Measurements from ENCODE around the gene LDLRAD4.

The LDLRAD4 gene

GRCh38 chr18:13612196-13612997 lies 393.8 kb downstream of the LDLRAD4 start:
- no peak for DNase-seq

DNA sequence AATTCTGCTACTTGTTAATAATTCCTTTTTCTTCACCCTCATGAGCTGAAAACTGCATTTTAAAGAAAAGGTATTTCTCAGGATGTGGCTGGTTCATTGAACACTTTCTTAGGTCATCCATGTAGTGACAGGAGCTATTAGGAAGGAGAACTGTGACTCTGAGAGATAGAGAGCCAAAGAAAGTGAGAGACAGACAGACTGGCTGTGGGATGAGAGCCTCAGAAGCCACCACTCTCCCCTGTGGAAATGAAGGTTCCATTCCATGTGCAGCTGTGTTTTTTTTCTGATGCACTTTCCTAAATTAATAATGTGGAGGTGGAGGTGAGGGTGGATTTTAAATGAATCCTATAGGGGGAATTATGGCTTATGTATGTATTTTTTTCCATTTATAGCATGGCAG lies 394.5 kb downstream of the LDLRAD4 start:
- DNase-seq: no peak

DNA sequence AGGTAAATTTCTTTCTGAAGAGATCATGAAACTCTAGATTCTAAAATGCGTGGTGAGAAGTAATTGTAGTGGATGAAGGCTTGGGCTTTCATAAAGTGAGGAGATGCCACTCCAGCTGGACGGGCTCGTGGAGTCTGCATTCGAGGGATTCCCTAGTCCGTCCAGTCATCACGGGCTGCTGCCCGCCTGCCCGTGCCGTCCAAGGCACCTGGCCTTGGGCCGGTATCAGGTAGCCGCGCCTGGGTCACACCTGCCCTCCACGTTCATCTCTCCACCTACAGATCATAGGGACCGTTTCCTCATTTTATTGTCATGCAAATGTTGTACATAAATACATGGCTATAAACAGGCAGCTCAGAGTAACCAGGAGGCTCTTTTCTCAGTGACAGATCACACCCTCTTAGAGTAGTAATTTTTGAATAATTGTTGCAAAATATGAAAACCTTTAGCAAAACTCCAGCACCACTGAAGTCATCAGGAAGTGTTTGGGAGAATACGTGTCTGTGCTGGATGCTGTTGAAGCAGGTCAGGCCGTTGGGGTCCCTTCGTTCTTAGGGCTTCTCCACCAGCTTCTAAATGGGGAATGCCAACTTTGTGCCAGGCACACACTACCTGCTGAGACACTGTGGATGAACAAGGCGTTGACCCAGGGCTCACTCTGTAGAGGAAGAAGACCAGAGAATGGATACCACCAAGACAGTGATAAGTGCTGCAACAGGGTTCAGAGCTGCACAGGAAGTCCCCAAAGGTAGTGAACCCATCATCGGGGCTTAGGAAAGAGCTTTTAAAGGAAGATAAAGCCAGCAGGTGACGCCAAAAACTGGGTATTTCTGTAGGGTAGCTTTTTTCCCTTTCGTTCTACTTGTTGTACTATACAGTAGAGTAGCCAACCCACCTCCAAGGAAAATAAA lies 395.3 kb downstream of the LDLRAD4 start:
- DNase-seq: no peak

DNA sequence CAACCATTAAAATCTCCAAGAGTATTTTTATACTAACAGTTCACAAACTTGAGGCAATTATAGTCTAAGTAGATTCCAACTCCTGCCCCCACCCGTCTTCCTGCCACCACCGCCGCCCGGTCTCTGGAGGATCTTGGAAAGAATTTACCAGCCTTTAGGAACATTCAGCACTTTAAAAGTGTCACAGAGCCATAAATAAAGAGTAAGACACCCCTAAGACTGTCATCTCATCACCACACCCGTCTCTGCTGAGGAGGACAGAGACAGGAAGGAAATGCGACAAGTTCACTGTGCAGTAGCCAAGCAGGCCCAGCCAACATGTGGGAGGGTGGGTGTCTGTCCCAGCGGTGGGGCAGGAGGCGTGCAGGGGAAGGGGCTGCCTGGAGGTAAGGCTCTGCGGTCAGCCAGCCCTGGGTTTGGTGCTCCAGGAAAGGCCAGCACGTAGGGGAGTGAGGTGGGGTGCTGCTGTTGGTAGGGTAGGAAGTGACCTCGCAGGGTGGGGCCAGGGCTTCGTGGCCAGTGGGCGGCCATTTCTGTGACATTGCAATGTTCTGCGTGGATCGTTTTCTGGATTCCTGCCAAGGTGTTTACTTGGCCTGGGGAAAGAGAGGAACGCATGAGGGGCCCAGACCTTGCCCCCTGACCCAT lies 396.2 kb downstream of the LDLRAD4 start:
- no peak for DNase-seq

DNA sequence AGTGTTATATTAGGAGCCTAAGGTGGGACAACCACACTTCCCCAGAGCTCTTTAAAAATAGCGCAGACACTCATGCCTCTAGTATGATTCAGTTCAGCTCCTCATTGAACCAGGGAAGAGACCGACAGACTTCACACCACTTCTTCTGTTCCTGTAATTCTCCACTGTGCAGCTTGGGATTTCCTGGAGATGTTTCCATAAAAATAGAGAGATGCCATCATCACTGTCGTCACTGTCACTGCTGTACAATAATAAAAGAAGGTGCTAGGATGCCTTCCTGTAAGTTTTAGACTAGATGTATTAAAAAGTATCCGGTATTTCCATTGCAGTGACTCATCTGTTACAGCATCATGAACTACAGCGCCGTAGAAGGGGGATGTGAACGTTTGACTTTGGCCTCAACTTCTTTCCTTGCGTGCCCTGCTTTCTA lies 396.9 kb downstream of the LDLRAD4 start:
- DNase-seq: no peak

DNA sequence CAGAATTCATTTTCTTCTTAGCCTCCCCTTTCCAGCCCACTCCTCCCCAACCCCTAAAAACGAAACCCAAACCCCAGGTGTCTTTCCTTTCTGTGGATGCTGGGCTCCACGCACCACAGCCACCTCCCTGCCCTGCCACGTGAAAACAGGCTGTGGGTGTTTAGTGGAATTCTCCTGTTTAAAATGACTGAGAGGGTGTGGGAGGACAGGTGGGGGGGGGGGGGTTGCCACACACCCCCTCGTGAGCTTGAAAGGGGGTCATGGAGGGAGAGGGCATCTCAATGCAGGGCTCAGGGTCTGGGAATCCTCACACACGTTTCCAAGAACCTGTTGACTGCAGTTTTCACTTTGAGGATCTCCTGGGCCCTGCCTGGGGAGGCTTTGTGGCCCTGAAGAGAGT lies 397.5 kb downstream of the LDLRAD4 start:
- DNase-seq: no peak

DNA sequence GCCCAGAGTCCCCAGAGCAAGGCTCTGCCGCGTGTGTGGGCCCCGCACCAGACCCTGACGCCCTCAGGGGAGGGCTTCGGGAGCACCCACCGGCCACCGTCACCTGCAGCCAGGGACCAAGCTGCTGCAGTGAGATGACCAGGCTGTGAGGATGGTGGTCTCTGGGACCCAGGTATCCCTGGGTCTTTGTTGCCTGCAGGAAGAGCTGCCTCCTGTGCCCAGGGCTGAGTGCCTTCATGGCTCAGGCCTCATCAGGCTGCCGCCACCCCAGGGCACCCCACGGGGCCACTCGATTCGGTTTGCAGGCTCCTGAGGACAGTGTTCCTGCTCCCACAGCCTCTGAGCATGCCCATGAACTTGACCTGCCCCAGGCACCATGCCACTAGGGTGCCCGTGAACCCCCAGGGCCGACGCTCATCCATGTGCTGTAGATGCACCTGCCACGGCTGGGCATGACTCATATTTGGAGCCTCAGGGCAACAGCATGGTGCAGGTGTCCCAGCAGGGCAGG lies 398.0 kb downstream of the LDLRAD4 start:
- DNase-seq: no peak

DNA sequence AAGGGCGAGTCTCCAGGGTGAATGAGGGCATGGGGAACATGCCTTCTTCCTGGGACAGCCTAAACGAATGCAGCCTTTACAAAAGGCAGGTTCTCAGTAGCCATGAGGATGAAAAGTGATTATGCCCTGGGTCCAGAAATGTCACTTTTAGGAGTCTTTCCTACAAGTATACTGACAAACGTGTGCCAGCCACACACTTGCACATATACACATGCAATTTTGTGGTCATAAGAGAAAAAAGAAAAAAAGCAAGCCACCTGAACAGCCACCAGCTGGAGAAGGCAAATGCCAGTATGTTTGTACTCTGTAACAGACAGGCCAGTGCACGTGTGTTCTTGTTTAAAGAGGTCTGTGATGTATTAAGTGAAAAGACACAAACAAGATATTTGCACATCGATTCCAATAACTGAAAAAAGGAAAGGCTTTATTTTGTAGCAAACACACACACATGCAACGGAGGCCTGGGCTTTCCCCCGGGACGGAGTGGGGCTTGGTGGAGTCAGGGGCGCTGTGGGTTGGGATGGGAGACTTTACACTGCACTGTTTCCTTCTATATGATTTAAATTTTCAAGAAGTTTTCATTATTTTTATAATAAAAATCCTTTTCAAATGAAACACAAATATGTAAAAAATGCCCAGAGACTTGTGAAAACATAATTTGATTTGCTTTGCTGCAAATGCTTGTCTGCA lies 399.4 kb downstream of the LDLRAD4 start:
- no peak for DNase-seq

DNA sequence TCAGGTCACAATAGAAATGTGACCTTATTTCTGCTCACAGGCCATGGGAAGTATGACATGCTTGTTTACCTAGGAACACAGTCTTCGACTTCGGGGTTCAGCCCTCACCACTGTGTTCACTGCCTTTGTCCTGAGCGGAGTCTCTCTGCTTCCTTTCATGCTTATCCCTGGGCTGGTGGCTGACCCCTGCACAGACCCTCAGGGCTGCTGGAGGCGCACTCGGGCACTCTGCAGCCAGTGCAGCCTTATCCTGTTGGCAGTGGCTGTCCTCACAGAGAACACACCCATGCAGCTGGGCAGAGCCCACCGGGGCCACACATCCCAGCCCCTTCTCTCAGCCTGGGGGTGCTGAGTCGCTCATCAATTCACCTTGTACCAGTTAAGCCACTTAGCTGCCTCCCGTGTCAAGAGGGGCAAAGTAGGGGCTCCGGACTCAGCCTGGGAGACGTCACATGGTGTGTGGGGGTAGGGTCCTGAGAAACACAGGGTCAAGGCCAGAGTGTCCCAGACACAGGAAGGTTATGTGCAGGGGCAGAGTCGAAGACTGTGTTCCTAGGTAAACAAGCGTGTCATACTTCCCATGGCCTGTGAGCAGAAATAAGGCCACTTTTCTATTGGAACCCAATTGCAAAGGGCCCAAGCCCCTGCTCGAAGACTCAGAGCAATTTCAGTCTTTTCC lies 400.3 kb downstream of the LDLRAD4 start:
- no peak for DNase-seq

GRCh38 chr18:13619505-13620205 lies 401.1 kb downstream of the LDLRAD4 start:
- DNase-seq: no peak

DNA sequence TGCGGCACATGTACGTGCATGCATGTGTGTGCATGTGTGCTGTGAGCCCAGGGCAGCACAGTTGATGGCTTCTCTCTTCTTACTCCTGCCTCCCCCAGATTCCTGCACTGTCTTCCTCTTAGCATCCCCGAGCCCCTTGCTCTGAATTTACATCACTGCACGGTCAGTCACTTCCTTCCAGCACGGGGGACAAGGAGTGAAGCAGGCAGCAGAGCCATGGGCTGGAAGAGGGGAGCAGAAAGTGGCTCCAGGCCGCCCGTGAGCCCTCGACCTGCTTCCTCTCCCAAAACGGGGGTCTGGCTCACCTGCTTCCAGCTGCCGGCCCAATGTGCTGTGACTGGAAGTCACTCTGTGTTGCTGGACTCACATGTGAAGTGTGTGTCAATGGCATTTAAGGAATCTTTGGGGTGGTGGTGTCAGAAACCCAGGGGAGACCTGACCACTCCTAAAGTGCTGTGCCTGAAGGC lies 401.7 kb downstream of the LDLRAD4 start:
- DNase-seq: no peak

GRCh38 chr18:13620818-13621445 lies 402.4 kb downstream of the LDLRAD4 start:
- no peak for DNase-seq

DNA sequence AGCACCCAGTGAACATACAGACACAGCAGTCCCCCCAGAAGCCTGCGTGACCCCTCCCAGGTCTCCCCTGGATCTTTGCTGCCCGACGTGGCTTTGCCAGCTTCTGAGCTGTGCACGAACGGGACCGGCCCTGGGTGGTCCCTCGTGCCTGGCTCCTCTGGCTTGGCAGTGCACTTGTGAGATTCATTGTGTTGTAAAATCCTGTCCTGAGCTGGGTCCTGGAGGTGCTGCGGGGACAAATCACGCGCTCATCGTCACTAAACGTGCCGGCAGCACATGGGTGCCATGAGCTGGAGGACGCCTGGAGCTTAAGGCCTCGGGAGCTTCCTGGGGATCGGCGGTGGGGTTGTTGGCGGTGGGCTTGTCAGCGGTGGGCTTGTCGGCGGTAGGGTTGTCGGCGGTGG lies 402.9 kb downstream of the LDLRAD4 start:
- DNase-seq: no peak

DNA sequence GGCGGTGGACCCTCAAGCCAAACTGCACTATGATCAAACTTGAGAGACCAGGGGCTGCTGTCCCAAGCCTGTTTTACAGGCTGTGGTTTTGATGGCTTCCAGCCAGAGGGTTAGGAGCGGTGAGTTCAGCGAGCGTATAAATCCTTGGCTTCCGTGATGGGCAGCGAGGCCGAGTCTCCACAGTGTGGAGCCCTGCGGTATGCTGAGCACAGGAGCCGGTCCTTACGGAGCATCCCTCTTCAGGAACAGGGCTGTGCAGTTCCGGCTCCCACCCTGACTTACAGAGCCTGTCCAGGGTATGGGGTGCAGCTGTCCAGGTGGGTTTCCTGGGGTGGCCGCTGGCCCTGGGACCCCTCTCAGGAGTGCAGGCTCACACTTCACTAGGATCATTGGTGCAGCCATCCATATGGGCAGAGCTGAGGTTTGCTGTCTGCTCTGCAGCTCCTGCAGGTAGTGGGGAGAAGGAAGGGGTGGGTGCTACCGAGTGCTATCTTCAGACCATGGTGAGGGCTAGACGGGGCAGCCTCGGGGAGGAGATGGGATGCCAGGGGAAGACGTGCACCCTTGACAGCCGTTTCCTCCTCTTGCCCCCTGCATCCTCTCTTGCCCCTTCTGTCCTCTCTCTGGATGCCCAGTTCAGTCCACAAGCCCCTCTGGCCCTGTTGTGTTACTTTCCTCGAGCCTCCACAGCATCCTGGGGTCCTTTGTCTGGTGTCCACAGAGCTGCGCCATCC lies 403.5 kb downstream of the LDLRAD4 start:
- DNase-seq: no peak

DNA sequence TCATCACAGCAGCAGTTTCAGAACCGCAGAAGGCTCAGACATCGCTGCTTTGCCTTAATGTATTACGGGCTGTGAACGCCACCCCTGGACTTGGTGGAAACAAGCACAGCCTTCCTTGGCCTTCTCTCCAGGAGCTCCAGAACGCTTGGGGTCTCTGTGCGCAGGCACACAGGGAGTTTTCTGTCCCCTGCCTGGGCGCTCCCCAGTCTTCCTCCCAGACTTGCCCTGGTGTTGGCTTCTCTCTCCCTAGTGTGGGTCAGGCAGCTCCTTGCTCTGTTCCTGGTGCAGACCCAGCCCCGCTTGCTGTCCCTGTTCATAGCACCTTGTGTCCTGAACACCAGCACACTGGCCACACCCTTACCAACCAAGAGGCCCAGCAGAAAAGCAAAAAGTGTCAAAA lies 404.2 kb downstream of the LDLRAD4 start:
- no peak for DNase-seq

- no peak for DNase-seq
Measured at GRCh38 chr18:13623348-13623747, 404.8 kb downstream of the LDLRAD4 start.

- DNase-seq: no peak
Measured at GRCh38 chr18:13623871-13624270, 405.3 kb downstream of the LDLRAD4 start.

DNA sequence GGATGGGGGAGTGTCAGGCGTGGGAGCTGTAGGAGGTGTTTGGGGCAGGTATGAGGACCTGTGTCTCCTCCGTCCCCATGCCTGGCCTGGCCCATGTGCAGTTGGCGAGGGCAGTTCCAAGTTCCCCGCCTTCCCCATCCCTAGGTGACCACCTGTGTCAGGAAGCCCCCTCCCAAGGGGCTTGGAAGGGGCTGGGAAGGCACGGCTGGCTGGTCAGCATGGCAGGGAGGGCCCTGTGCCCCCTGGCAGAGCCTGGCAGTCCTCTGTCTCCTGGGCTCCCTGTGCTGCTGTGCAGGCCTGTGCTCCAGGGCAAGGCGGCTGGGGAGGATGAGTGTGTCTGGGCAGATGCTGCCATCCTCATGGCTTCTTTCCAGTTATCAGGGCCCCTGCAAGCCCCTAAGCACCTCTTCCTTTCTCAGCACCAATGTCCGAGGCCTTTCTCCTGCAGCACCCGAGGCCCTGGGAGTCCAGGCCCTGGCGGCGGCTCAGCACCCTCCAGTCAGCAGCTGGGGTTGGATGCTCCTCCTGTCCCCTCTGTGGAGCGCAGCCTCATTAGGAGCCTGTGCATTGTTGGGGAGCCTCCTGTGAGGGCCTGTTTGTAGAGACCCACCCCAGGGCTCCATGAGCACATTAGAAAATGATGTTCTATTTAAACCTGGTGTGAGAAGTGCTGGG lies 406.1 kb downstream of the LDLRAD4 start:
- DNase-seq: no peak

- no peak for DNase-seq
Measured at GRCh38 chr18:13625355-13625754, 406.8 kb downstream of the LDLRAD4 start.

All from T1000 (cell line).